ENCODE results near the gene DCLK2. TPM values are rescaled to one million over a fixed set of nuclear protein-coding genes. Genes with fewer than 3 reads are reported as not detected.

Gene DCLK2
- total RNA-seq, 1 donor from 2014 or later: 34.2 TPM

DNA sequence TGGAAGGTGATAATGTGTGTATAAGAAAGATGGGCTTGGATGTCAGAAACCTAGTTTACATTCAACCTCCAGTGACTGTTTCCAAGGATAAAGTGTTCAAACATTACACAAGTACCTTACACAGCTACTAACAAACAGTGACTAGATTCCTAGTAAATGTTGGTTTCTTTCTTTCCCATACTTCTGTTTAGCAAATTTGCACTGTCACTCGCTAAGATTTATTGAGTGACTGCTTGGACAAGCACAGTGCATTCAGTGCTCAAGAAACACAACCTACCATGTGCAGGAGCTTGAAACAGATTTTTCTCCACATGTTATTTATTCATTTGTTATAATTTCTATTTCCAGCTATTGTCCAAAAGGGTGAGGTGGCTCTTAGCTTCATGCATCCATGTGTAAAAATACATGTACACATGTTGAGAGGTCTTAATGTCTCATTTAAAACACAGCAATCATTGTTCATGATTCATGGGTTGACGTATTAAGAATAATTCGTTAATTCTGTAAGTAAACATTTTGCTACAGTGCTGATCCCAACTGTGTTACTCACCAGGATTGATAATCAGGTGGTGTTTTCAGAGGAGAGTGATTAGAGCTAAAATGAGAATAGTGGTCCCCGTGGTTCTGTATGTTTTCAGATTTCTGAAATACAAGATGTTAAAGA is 153.0 kb downstream of the DCLK2 start:
- H3K4me3 ChIP-seq: no peak overlapping the region
- no peak for TF ChIP-seq CTCF (IDR thresholded peaks at IDR 0.05)
- H3K36me3 ChIP-seq: no peaks in the 10 kb centered on the region
- H3K27me3 ChIP-seq: no peaks in the 10 kb centered on the region
- H3K9me3 ChIP-seq: no peaks in the 10 kb centered on the region
- intact Hi-C loops (cut with DNase I): loop anchor here (10.0 kb wide), 1 partner anchor 1786 kb away; the partner anchor contains the start of gene NR3C2
- peaks cover 3 to 14% of the 10 kb centered on the region in 2 donors for H3K4me1 ChIP-seq
- peak overlapping the region; percentile 46 to 63 for H3K27ac ChIP-seq
- no peak for DNase-seq (ENCODE audit: low spot score in 2 of 2)

GRCh38 chr4:150232029-150232428 is 153.8 kb downstream of the DCLK2 start:
- Histone ChIP-seq H3K36me3 (no peaks in the 10 kb centered on the region), H3K4me3 (no peak overlapping the region), H3K4me1 (peaks cover 3 to 20% of the 10 kb centered on the region in 2 donors), H3K27me3 (no peaks in the 10 kb centered on the region), H3K9me3 (no peaks in the 10 kb centered on the region), H3K27ac (peak overlapping the region; percentile 46 to 63)
- intact Hi-C loops (cut with DNase I): loop anchor here (10.0 kb wide), 1 partner anchor 1787 kb away; the partner anchor contains the start of gene NR3C2
- DNase-seq (ENCODE audit: low spot score in 2 of 2): no peak
- no peak for TF ChIP-seq CTCF (IDR thresholded peaks at IDR 0.05)

- TF ChIP-seq CTCF (IDR thresholded peaks at IDR 0.05): no peak
- Histone ChIP-seq H3K27me3 (no peaks in the 10 kb centered on the region), H3K4me3 (no peak overlapping the region), H3K36me3 (no peaks in the 10 kb centered on the region), H3K4me1 (peaks cover under 1 to 33% of the 10 kb centered on the region in 2 donors), H3K27ac (no peak overlapping the region), H3K9me3 (no peaks in the 10 kb centered on the region)
- intact Hi-C loops (cut with DNase I): loop anchor here (10.0 kb wide), 1 partner anchor 1789 kb away; the partner anchor contains the start of gene NR3C2
- DNase-seq (ENCODE audit: low spot score in 2 of 2): no peak
Observed at GRCh38 chr4:150234246-150234645, 156.0 kb downstream of the DCLK2 start.

GRCh38 chr4:150235317-150235716 is 157.1 kb downstream of the DCLK2 start:
- no peak overlapping the region for H3K4me3 ChIP-seq
- no peak for TF ChIP-seq CTCF (IDR thresholded peaks at IDR 0.05)
- no peaks in the 10 kb centered on the region for H3K9me3 ChIP-seq
- H3K27me3 ChIP-seq: no peaks in the 10 kb centered on the region
- H3K36me3 ChIP-seq: no peaks in the 10 kb centered on the region
- intact Hi-C loops (cut with DNase I): loop anchor here (10.0 kb wide), 1 partner anchor 1791 kb away; the partner anchor contains the start of gene NR3C2
- no peak for DNase-seq (ENCODE audit: low spot score in 2 of 2)
- peak overlapping the region; percentile 75 to 82 for H3K27ac ChIP-seq
- peaks cover 0 to 31% of the 10 kb centered on the region in 2 donors for H3K4me1 ChIP-seq

DNA sequence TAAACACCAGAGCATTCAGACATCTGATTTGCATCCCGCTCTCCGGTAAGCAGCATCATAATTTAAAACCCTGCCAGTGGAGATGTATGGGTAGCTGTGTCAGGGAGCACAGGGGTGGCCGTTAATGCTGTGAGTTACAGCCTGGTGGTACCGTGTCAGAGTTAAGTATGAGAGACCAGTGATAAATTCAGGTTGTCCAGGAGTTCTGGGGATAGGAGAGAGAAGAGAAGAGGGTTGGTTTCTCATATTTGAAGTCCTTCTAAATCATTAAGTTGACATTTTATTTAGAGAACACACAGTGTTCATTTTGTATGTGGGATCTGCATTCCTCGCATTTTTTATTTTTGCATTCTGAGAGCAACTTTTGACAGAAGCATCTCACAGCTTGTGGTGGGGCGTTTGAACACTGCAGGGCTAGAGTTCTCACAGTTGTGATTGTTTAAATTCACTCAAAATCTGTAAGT is 157.6 kb downstream of the DCLK2 start:
- TF ChIP-seq CTCF (IDR thresholded peaks at IDR 0.05): no peak
- Histone ChIP-seq H3K27me3 (no peaks in the 10 kb centered on the region), H3K36me3 (no peaks in the 10 kb centered on the region), H3K9me3 (no peaks in the 10 kb centered on the region), H3K27ac (peak overlapping the region; percentile 75 to 82), H3K4me1 (peaks cover 0 to 31% of the 10 kb centered on the region in 2 donors), H3K4me3 (no peak overlapping the region)
- intact Hi-C loops (cut with DNase I): loop anchor here (2.0 to 10.0 kb wide), 2 partner anchors 157 to 1791 kb away; partner anchors contain the start of genes DCLK2 and NR3C2
- DNase-seq (ENCODE audit: low spot score in 2 of 2): no peak
